DND-41 (cell line): ENCODE measurements around the gene VAPB.

Experiments used
- CTCF ChIP-seq: IDR thresholded peaks from 2 replicates; pipeline ENCODE4 v1.5.1; 2012; ENCODE audit warnings: borderline replicate concordance, low read length, moderate library complexity, mild to moderate bottlenecking; ENCODE audit not compliant: poor library complexity, severe bottlenecking; ENCODE audit errors: extremely low read depth
- EZH2 ChIP-seq: IDR thresholded peaks from 3 replicates; pipeline ENCODE4 v1.6.1; 2012; ENCODE audit warnings: borderline replicate concordance, low read depth, mild to moderate bottlenecking, moderate library complexity, low read length, inconsistent platforms; ENCODE audit not compliant: severe bottlenecking

DNA sequence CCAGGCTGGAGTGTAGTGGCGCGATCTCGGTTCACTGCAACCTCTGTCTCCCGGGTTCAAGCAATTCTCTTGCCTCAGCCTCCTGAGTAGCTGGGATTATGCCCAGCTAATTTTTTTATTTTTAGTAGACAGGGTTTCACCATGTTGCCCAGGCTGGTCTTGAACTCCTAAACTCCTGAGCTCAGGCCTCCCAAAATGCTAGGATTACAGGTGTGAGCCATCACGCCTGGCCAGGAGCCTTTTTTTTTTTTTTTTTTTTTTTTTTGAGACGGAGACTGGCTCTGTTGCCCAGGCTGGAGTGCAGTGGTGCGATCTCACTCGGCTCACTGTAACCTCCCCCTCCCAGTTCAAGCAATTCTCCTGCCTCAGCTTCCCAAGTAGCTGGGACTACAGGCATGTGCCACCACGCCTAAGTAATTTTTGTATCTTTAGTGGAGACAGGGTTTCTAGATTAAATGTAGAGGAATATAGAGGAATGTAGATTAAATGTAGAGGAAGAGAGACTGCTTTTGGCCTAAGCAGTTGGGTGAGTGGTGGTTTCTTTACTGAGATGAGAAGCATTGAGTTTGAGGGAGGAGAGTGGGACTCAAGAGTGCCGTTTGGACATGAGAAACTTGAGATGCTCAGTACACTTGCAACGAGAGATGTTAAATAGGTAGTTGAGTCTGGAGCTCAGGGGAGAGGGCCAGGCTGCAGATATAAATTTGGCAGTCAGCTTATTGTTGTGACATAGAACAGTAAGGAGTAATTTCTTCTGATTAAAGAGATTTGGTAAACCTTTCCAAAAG is 16.7 kb downstream of the VAPB start:
- no peak for TF ChIP-seq CTCF
- TF ChIP-seq EZH2: no peak
